Nephron progenitor cell (in vitro differentiated cells): ENCODE data around the gene DCP1B.

Source experiments
- DNase-seq: peaks from one replicate; pipeline ENCODE4 v3.0.0; 2021
- H3K27ac Mint-ChIP-seq: 2 replicates; pipeline ENCODE4 v1.8.0; 2021; ENCODE audit warnings: mild to moderate bottlenecking, moderate library complexity, mixed read lengths
- H3K27me3 Mint-ChIP-seq: 2 replicates; pipeline ENCODE4 v1.8.0; 2021; ENCODE audit warnings: mild to moderate bottlenecking, low read depth, mixed read lengths; ENCODE audit not compliant: poor library complexity
- H3K36me3 Mint-ChIP-seq: 2 replicates; pipeline ENCODE4 v1.8.0; 2021; ENCODE audit warnings: low read depth, mixed read lengths
- H3K4me1 Mint-ChIP-seq: 2 replicates; pipeline ENCODE4 v1.8.0; 2021; ENCODE audit warnings: mixed read lengths
- H3K4me3 Mint-ChIP-seq: 2 replicates; pipeline ENCODE4 v1.8.0; 2021; ENCODE audit warnings: mild to moderate bottlenecking, moderate library complexity, mixed read lengths
- H3K9me3 Mint-ChIP-seq: 2 replicates; pipeline ENCODE4 v1.8.0; 2021; ENCODE audit warnings: mild to moderate bottlenecking, moderate library complexity, mixed read lengths
- TF ChIP-seq, protein P1 (sequence below): fragments of 200-600 bp; sonication (generic); IDR thresholded peaks from 2 replicates; pipeline ENCODE4 v1.5.0; 2021; ENCODE audit warnings: antibody characterized with exemption

The DCP1B gene

DNA sequence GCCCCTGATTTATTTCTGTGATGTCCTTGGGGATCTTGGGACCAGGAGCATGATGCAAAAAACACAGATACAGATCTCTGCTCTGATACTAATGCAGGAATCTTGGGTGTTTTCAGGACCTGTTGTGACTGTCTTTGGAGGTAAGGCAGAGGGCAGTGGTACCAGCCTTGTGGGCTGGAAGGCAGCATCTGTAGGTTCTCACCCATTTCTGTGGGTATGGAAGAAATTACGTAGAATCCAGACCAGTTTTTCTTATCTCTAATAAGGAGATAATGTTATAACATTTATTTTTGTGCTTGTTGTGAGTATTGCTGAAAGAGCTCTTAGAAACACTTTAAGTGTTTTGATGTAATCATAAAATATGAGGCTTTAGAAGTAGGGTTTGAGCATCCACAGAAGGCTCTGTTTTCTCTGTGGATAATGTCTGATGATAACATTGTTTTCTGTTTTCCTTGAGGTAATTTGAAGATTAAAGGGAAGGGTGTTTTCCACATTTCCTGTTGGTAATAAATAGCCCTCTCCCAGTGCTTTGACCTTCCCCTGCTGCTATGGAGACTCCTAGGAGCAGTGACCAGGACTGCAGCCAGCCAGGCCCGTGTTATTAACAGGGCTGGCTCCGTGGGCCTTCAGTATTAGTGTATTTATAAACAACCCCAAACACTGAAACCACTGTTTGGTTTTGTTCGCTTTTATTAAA is 9.4 kb upstream of the DCP1B start:
- no peaks in the 10 kb centered on the region for H3K9me3 Mint-ChIP-seq
- peaks cover 66% of the 10 kb centered on the region for H3K4me1 Mint-ChIP-seq
- DNase-seq: peak; percentile 16
- TF ChIP-seq, protein P1, sequence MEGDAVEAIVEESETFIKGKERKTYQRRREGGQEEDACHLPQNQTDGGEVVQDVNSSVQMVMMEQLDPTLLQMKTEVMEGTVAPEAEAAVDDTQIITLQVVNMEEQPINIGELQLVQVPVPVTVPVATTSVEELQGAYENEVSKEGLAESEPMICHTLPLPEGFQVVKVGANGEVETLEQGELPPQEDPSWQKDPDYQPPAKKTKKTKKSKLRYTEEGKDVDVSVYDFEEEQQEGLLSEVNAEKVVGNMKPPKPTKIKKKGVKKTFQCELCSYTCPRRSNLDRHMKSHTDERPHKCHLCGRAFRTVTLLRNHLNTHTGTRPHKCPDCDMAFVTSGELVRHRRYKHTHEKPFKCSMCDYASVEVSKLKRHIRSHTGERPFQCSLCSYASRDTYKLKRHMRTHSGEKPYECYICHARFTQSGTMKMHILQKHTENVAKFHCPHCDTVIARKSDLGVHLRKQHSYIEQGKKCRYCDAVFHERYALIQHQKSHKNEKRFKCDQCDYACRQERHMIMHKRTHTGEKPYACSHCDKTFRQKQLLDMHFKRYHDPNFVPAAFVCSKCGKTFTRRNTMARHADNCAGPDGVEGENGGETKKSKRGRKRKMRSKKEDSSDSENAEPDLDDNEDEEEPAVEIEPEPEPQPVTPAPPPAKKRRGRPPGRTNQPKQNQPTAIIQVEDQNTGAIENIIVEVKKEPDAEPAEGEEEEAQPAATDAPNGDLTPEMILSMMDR: no peak
- H3K27me3 Mint-ChIP-seq: no peaks in the 10 kb centered on the region
- no peaks in the 10 kb centered on the region for H3K36me3 Mint-ChIP-seq
- no peak overlapping the region for H3K4me3 Mint-ChIP-seq
- H3K27ac Mint-ChIP-seq: peak overlapping the region; percentile 57

DNA sequence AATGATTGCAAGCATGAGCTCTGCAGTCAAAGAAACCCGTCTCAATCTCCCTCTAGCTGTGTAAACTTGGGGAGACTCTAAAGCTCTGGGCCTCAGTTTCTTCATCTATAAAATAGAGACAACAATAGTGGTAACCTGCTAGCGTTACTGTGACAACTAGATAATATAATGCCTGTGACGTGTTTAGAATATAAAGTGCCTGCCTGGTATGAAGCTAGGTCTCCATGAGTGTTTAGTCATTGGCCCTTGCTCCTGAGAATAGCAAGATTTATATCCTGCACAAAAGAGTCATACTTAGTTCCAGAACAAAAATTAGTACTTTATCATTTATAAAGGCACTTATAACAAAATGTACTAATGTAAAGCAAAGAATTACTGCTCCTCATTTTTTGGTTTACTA is 8.8 kb upstream of the DCP1B start:
- Mint-ChIP-seq H3K4me1 (peaks cover 60% of the 10 kb centered on the region), H3K27me3 (no peaks in the 10 kb centered on the region), H3K36me3 (no peaks in the 10 kb centered on the region), H3K27ac (no peak overlapping the region), H3K9me3 (no peaks in the 10 kb centered on the region), H3K4me3 (no peak overlapping the region)
- DNase-seq: no peak
- TF ChIP-seq, protein P1: no peak

DNA sequence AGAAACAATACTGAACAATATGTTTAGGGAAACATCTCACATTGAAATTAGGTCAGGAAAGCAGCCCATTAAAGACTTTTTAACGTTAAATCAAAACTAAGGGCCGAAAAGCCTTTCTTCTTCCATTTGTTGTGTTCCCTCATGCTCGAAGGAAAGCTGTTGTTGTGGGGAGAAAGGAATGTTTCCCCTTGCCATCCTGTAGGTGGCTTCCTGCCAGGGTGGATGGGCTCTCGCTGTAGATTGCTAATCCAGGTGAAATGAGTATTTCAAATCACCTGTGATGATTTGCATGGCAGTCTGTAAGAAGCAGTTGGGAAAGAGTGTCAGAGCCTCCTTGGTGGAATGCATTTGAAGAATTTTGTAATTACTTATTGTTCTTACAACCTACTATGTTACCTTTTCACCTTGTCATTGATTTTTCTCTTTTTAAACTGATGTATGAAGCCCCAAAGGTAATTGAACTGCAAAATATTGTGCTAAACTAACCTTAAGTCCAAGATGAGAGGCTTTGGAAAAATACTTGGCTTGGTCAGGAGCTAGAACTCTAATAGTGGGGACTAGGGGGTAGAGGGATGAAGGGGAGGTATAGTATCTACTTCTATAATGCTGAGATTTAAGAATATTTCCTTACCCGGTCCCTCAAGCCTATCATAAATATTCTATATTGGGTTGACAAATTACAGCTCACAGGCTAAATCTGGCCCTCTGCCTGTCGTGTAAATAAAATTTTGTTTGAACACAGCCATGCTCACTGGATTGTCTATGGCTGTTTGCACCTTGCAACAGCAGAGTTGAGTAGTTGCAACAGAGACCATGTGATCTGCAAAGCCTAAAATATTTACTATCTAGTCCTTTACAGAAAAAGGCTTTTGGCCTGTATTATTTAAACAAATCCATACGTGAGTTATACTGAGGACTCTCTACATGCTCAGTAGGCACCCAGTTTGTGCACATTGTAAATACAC is 7.7 kb upstream of the DCP1B start:
- Mint-ChIP-seq H3K27ac (no peak overlapping the region), H3K9me3 (no peaks in the 10 kb centered on the region), H3K4me1 (peaks cover 49% of the 10 kb centered on the region), H3K4me3 (no peak overlapping the region), H3K36me3 (no peaks in the 10 kb centered on the region), H3K27me3 (no peaks in the 10 kb centered on the region)
- TF ChIP-seq, protein P1: no peak
- DNase-seq: no peak

DNA sequence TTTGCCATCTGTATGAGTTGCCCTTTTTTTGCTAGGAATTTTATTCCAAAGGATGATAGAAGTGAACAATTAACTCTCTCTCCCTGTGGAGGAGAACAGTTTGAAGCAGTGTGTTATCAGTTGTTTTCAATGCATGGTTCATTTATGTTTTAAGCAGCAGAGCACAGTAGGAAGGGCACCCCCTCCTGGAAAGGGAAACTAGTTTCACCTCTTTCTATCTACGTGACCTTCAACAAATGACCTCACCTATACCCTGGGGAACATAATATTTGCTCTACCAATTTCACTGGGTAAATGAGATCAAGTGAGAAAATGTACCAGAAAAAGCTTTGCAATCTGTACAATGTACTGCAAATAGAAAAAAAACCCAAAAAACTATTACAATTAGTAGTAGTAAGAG is 5.4 kb upstream of the DCP1B start:
- Mint-ChIP-seq H3K27me3 (no peaks in the 10 kb centered on the region), H3K9me3 (no peaks in the 10 kb centered on the region), H3K27ac (no peak overlapping the region), H3K4me3 (no peak overlapping the region), H3K4me1 (peaks cover 41% of the 10 kb centered on the region), H3K36me3 (no peaks in the 10 kb centered on the region)
- DNase-seq: no peak
- TF ChIP-seq, protein P1: no peak

DNA sequence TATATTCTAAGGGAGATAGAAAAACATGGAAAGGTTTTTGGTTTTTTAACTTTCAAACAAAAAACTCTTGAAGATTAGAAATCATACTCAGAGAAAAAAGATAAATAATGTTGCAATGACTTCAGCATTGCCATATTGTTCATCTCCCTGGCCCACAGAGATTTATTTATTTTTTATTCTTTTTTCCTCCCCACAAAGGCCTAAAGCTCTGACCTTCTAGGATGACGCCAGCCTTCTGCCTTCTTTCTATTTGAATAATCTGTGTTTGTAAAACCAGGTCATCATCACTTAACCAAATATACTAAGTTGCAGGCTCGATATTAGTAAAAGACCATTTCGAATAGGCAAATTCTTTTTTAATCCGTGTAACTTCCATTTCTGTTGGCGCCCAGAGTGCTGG is 4.4 kb upstream of the DCP1B start:
- H3K4me3 Mint-ChIP-seq: no peak overlapping the region

More for the DNA sequence above, 4.4 kb upstream of the DCP1B start:
- Mint-ChIP-seq H3K4me1 (peaks cover 39% of the 10 kb centered on the region), H3K27ac (no peak overlapping the region), H3K9me3 (no peaks in the 10 kb centered on the region), H3K36me3 (no peaks in the 10 kb centered on the region), H3K27me3 (no peaks in the 10 kb centered on the region)
- no peak for DNase-seq
- TF ChIP-seq, protein P1: no peak
